ENCODE results near the gene DOCK6.

The DOCK6 gene

DNA sequence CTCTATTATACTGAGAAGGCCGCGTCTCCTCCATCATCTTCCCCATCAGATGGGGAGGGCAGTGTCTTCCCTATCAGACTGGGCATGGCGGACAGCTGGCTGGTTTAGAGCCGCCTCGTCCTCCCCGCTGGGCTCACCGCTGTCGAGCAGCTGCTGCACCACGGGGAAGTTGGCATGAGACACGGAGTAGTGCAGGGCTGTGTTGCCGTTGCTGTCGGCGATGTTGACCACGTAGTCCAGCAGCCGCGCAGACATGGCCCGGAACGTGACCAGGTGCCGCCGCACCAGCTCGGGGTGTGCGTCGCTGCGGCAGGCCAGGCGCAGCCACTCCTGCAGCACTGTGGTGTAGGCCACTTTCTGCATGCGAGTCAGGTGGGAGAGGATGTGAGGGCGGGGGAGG, 88.0 kb downstream of the DOCK6 start:
- no peaks in the 10 kb centered on the region for H3K27me3 ChIP-seq (ENCODE audit: insufficient read depth, poor library complexity, severe bottlenecking)
- H3K9me3 ChIP-seq (ENCODE audit: severe bottlenecking): no peaks in the 10 kb centered on the region
- H3K36me3 ChIP-seq (ENCODE audit: low read depth): peaks cover 57% of the 10 kb centered on the region
- H3K27ac ChIP-seq (ENCODE audit: poor library complexity, severe bottlenecking): no peak overlapping the region
- TF ChIP-seq, protein P1, sequence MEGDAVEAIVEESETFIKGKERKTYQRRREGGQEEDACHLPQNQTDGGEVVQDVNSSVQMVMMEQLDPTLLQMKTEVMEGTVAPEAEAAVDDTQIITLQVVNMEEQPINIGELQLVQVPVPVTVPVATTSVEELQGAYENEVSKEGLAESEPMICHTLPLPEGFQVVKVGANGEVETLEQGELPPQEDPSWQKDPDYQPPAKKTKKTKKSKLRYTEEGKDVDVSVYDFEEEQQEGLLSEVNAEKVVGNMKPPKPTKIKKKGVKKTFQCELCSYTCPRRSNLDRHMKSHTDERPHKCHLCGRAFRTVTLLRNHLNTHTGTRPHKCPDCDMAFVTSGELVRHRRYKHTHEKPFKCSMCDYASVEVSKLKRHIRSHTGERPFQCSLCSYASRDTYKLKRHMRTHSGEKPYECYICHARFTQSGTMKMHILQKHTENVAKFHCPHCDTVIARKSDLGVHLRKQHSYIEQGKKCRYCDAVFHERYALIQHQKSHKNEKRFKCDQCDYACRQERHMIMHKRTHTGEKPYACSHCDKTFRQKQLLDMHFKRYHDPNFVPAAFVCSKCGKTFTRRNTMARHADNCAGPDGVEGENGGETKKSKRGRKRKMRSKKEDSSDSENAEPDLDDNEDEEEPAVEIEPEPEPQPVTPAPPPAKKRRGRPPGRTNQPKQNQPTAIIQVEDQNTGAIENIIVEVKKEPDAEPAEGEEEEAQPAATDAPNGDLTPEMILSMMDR (IDR thresholded peaks at IDR 0.05; ENCODE audit: poor library complexity, severe bottlenecking): no peak
- DNase-seq (ENCODE audit: low spot score) (no peak), ATAC-seq (ENCODE audit: low read depth) (no peak)
- H3K4me3 ChIP-seq (ENCODE audit: severe bottlenecking): no peak overlapping the region
- H3K4me1 ChIP-seq (ENCODE audit: insufficient read depth, poor library complexity, severe bottlenecking): no peaks in the 10 kb centered on the region

DNA sequence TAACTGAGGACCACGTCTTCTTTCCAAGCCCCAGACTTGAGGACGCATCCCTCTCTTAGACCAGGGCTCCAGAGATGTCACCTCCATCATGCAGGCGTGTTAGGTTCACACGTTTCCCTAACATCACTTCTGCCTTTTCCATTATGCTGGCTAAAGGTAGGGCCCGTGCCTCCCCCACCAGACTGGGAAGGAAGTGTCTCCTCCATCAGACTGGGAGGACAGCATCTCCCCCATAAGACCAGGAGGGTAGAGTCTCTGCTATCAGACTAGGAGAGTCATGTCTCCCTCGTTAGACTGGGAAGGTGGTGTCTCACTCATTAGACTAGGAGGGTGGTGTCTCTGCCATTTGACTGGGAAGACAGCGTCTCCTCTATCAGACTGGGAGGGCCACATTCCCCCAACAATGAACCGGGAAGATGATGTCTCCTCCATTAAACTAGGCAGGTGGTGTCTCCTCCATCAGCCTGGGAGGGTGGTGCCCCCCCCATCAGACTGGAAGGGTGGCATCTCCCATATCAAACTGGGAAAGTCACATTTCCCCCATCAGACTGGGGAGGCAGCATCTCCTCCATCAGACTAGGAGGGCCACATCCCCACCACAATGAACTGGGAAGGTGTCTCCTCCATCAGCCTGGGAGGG, 88.7 kb downstream of the DOCK6 start:
- TF ChIP-seq, protein P1 (IDR thresholded peaks at IDR 0.05; ENCODE audit: poor library complexity, severe bottlenecking): no peak
- no peak overlapping the region for H3K27ac ChIP-seq (ENCODE audit: poor library complexity, severe bottlenecking)
- H3K27me3 ChIP-seq (ENCODE audit: insufficient read depth, poor library complexity, severe bottlenecking): no peaks in the 10 kb centered on the region
- H3K4me1 ChIP-seq (ENCODE audit: insufficient read depth, poor library complexity, severe bottlenecking): peaks cover 5% of the 10 kb centered on the region
- H3K9me3 ChIP-seq (ENCODE audit: severe bottlenecking): no peaks in the 10 kb centered on the region
- ATAC-seq (ENCODE audit: low read depth) (no peak), DNase-seq (ENCODE audit: low spot score) (no peak)
- peaks cover 59% of the 10 kb centered on the region for H3K36me3 ChIP-seq (ENCODE audit: low read depth)
- no peak overlapping the region for H3K4me3 ChIP-seq (ENCODE audit: severe bottlenecking)

DNA sequence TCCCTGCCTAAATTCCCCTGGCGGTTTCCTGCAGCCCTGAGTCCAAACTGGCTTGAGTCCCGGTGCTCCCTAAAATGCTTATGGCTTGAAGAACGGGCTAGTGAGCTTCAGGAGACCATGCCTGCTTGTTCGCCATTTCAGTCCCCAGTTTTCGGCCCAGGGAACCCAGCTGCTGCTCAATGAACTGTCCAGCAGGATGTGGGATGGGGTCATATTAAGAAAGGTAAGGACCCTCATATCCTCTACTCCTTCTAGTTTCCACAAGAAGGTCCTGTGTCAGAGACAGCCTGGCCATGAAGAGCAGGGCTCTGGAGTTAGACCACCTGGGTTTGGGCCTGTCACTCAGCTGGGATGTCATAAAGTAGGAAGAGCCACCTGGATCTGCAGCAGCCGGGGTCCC, 89.7 kb downstream of the DOCK6 start:
- Histone ChIP-seq H3K4me3 (ENCODE audit: severe bottlenecking) (no peak overlapping the region), H3K27me3 (ENCODE audit: insufficient read depth, poor library complexity, severe bottlenecking) (no peaks in the 10 kb centered on the region), H3K4me1 (ENCODE audit: insufficient read depth, poor library complexity, severe bottlenecking) (peaks cover 11% of the 10 kb centered on the region), H3K9me3 (ENCODE audit: severe bottlenecking) (no peaks in the 10 kb centered on the region), H3K27ac (ENCODE audit: poor library complexity, severe bottlenecking) (no peak overlapping the region), H3K36me3 (ENCODE audit: low read depth) (peaks cover 64% of the 10 kb centered on the region)
- no peak for ATAC-seq (ENCODE audit: low read depth)
- DNase-seq (ENCODE audit: low spot score): no peak
- TF ChIP-seq, protein P1 (IDR thresholded peaks at IDR 0.05; ENCODE audit: poor library complexity, severe bottlenecking): no peak

DNA sequence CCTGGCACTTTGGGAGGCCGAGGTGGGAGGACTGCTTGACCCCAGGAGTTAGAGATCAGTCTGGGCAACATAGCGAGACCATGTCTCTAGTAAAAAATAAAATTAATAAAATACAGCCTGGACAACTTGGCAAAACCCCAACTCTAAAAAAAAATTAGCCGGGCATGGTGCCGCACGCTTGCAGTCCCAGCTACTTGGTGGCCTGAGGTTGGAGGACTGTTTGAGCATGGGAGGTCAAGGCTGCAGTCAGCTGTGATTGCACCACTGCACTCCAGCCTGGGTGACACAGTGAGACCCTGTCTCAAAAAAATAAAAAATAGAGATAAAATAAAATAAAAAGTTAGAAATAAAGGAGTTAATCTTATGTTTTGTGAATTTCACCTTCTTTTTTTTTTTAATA, 91.2 kb downstream of the DOCK6 start:
- Histone ChIP-seq H3K36me3 (ENCODE audit: low read depth) (peaks cover 71% of the 10 kb centered on the region), H3K27ac (ENCODE audit: poor library complexity, severe bottlenecking) (no peak overlapping the region), H3K27me3 (ENCODE audit: insufficient read depth, poor library complexity, severe bottlenecking) (no peaks in the 10 kb centered on the region), H3K4me3 (ENCODE audit: severe bottlenecking) (no peak overlapping the region), H3K4me1 (ENCODE audit: insufficient read depth, poor library complexity, severe bottlenecking) (peaks cover 11% of the 10 kb centered on the region), H3K9me3 (ENCODE audit: severe bottlenecking) (no peaks in the 10 kb centered on the region)
- DNase-seq (ENCODE audit: low spot score): no peak
- TF ChIP-seq, protein P1 (IDR thresholded peaks at IDR 0.05; ENCODE audit: poor library complexity, severe bottlenecking): no peak
- ATAC-seq (ENCODE audit: low read depth): no peak

- H3K9me3 ChIP-seq (ENCODE audit: severe bottlenecking): no peaks in the 10 kb centered on the region
- ATAC-seq (ENCODE audit: low read depth) (no peak), DNase-seq (ENCODE audit: low spot score) (no peak)
- no peaks in the 10 kb centered on the region for H3K27me3 ChIP-seq (ENCODE audit: insufficient read depth, poor library complexity, severe bottlenecking)
- no peak overlapping the region for H3K4me3 ChIP-seq (ENCODE audit: severe bottlenecking)
- TF ChIP-seq, protein P1 (IDR thresholded peaks at IDR 0.05; ENCODE audit: poor library complexity, severe bottlenecking): no peak
- peak overlapping the region; percentile 90 for H3K27ac ChIP-seq (ENCODE audit: poor library complexity, severe bottlenecking)
- peaks cover 75% of the 10 kb centered on the region for H3K36me3 ChIP-seq (ENCODE audit: low read depth)
- H3K4me1 ChIP-seq (ENCODE audit: insufficient read depth, poor library complexity, severe bottlenecking): peaks cover 11% of the 10 kb centered on the region
These were observed 92.2 kb downstream of the DOCK6 start for GRCh38 chr19:11169896-11170678.

All from RWPE2 (cell line).